Activated T-helper 1 cell treated with anti-CD3 and anti-CD28 coated beads, Interleukin-2, amount 50 U/mL, for 16 hours (primary cell): ENCODE measurements around the gene LCNL1.
"Not testable (repeated sequence)": the region's sequence is repeated elsewhere in the genome, so short reads cannot be mapped to it uniquely, and the experiment has no call there.

Experiments used
- DNase-seq, 2 donors: peaks; one replicate each; pipeline ENCODE4 v3.0.0-alpha.2; 2020; ENCODE audit warnings: low read depth in 1 of 2, low spot score in 1 of 2

The LCNL1 gene

GRCh38 chr9:136991993-136992818 lies 9.4 kb downstream of the LCNL1 start, which contains the start of gene PAXX:
PAXX (plus strand) TSS chr9:136992422; CDS start chr9:136992444, 22 bp downstream.
- peak; percentile 90 to 91 for DNase-seq

GRCh38 chr9:136992819-136993369 lies 10.1 kb downstream of the LCNL1 start:
- no peak for DNase-seq

GRCh38 chr9:136994180-136994887 lies 11.5 kb downstream of the LCNL1 start:
- DNase-seq, result no peak

GRCh38 chr9:136994888-136995230 lies 12.1 kb downstream of the LCNL1 start:
- DNase-seq, result no peak

- DNase-seq, result no peak
These were observed 12.6 kb downstream of the LCNL1 start for GRCh38 chr9:136995362-136995761.

- DNase-seq, result no peak
These were observed 13.0 kb downstream of the LCNL1 start for GRCh38 chr9:136995772-136996311.

- DNase-seq, result peak; percentile 30 to 32
These were observed 13.8 kb downstream of the LCNL1 start, which contains the start of gene CLIC3 for GRCh38 chr9:136996361-136997292. CLIC3 (minus strand) TSS chr9:136996568; CDS start chr9:136996543, 25 bp downstream.

- DNase-seq, result no peak
These were observed 14.6 kb downstream of the LCNL1 start for GRCh38 chr9:136997371-136997770.

GRCh38 chr9:136997830-136998234 lies 15.0 kb downstream of the LCNL1 start:
- DNase-seq, result no peak

GRCh38 chr9:137000177-137000930 lies 17.6 kb downstream of the LCNL1 start:
- no peak for DNase-seq

- DNase-seq, result no peak
These were observed 19.3 kb downstream of the LCNL1 start for GRCh38 chr9:137001857-137002645.

GRCh38 chr9:137002646-137003041 lies 19.9 kb downstream of the LCNL1 start:
- no peak for DNase-seq

- not testable (repeated sequence) for DNase-seq
These were observed 21.5 kb downstream of the LCNL1 start for GRCh38 chr9:137004285-137004684.

GRCh38 chr9:137006116-137007003 lies 23.6 kb downstream of the LCNL1 start:
- DNase-seq, result no peak

GRCh38 chr9:137007108-137007815 lies 24.5 kb downstream of the LCNL1 start:
- DNase-seq, result no peak

GRCh38 chr9:137007816-137008270 lies 25.1 kb downstream of the LCNL1 start:
- no peak for DNase-seq

GRCh38 chr9:137008312-137008711 lies 25.5 kb downstream of the LCNL1 start:
- no peak for DNase-seq
